ENCODE measurements around the gene DNM3.

The DNM3 gene

GRCh38 chr1:172350856-172351255 lies 509.6 kb downstream of the DNM3 start:
- in situ Hi-C loops (cut with HindIII; ENCODE audit: low pct_ligation_motif_present, low sequenced_read_pairs): no loop called here
- TF ChIP-seq CTCF (IDR thresholded peaks at IDR 0.05; ENCODE audit: low read depth, low read length, missing control alignments): no peak
- Histone ChIP-seq H3K36me3 (replicated peaks) (no peaks in the 10 kb centered on the region), H3K27ac (no peak overlapping the region), H3K4me3 (ENCODE audit: low read depth, low read length) (no peak overlapping the region), H3K27me3 (replicated peaks) (no peaks in the 10 kb centered on the region)
- no peak for DNase-seq

- H3K27ac ChIP-seq: peak overlapping the region; percentile 50
- no peak for DNase-seq
- H3K4me3 ChIP-seq (ENCODE audit: low read depth, low read length): no peak overlapping the region
- no peaks in the 10 kb centered on the region for H3K27me3 ChIP-seq (replicated peaks)
- no peak for TF ChIP-seq CTCF (IDR thresholded peaks at IDR 0.05; ENCODE audit: low read depth, low read length, missing control alignments)
- H3K36me3 ChIP-seq (replicated peaks): no peaks in the 10 kb centered on the region
- in situ Hi-C loops (cut with HindIII; ENCODE audit: low pct_ligation_motif_present, low sequenced_read_pairs): no loop called here
These were observed 510.0 kb downstream of the DNM3 start for GRCh38 chr1:172351346-172351745.

GRCh38 chr1:172351754-172352161 lies 510.5 kb downstream of the DNM3 start:
- in situ Hi-C loops (cut with HindIII; ENCODE audit: low pct_ligation_motif_present, low sequenced_read_pairs): no loop called here

GRCh38 chr1:172352435-172352834 lies 511.1 kb downstream of the DNM3 start:
- DNase-seq: no peak
- H3K27ac ChIP-seq: peak overlapping the region; percentile 50

More at GRCh38 chr1:172351754-172352161, 510.5 kb downstream of the DNM3 start:
- no peak for TF ChIP-seq CTCF (IDR thresholded peaks at IDR 0.05; ENCODE audit: low read depth, low read length, missing control alignments)
- Histone ChIP-seq H3K4me3 (ENCODE audit: low read depth, low read length) (no peak overlapping the region), H3K27ac (peak overlapping the region; percentile 50), H3K36me3 (replicated peaks) (no peaks in the 10 kb centered on the region), H3K27me3 (replicated peaks) (no peaks in the 10 kb centered on the region)
- peak; percentile 48 for DNase-seq

GRCh38 chr1:172354291-172355274 lies 513.3 kb downstream of the DNM3 start:
- no peaks in the 10 kb centered on the region for H3K27me3 ChIP-seq (replicated peaks)
- in situ Hi-C loops (cut with HindIII; ENCODE audit: low pct_ligation_motif_present, low sequenced_read_pairs): no loop called here
- TF ChIP-seq CTCF (IDR thresholded peaks at IDR 0.05; ENCODE audit: low read depth, low read length, missing control alignments): no peak
- H3K27ac ChIP-seq: no peak overlapping the region
- H3K4me3 ChIP-seq (ENCODE audit: low read depth, low read length): no peak overlapping the region
- H3K36me3 ChIP-seq (replicated peaks): no peaks in the 10 kb centered on the region
- no peak for DNase-seq

More at GRCh38 chr1:172352435-172352834, 511.1 kb downstream of the DNM3 start:
- in situ Hi-C loops (cut with HindIII; ENCODE audit: low pct_ligation_motif_present, low sequenced_read_pairs): no loop called here
- no peaks in the 10 kb centered on the region for H3K36me3 ChIP-seq (replicated peaks)
- no peaks in the 10 kb centered on the region for H3K27me3 ChIP-seq (replicated peaks)
- no peak overlapping the region for H3K4me3 ChIP-seq (ENCODE audit: low read depth, low read length)
- TF ChIP-seq CTCF (IDR thresholded peaks at IDR 0.05; ENCODE audit: low read depth, low read length, missing control alignments): no peak

Data from brain microvascular endothelial cell (primary cell).